ENCODE results near the gene KSR2. TPM values are rescaled to one million over a fixed set of nuclear protein-coding genes. Genes with fewer than 3 reads are reported as not detected.

Gene KSR2
- total and polyA plus RNA-seq, 3 donors from 2014 or later = 2.4 to 3.8 (median 2.4) TPM

GRCh38 chr12:117430246-117430645 is 538.5 kb downstream of the KSR2 start:
- H3K36me3 ChIP-seq (ENCODE audit: low read depth, missing control alignments) = no peaks in the 10 kb centered on the region
- TF ChIP-seq POLR2A (IDR thresholded peaks at IDR 0.05) = no peak
- no peak for TF ChIP-seq CTCF (IDR thresholded peaks at IDR 0.05)
- H3K27me3 ChIP-seq = no peaks in the 10 kb centered on the region
- no peak overlapping the region for H3K4me3 ChIP-seq
- H3K9me3 ChIP-seq = no peaks in the 10 kb centered on the region
- intact Hi-C loops (cut with DNase I; ENCODE audit: low total_unique reads) = no loop called here
- 75 to 83% methylated on average over 6 of the region's 6 CpGs for WGBS, 2 donors
- DNase-seq = no peak
- no peaks in the 10 kb centered on the region for H3K4me1 ChIP-seq
- H3K27ac ChIP-seq = no peak overlapping the region

- DNase-seq = no peak
- H3K36me3 ChIP-seq (ENCODE audit: low read depth, missing control alignments) = no peaks in the 10 kb centered on the region
- TF ChIP-seq POLR2A (IDR thresholded peaks at IDR 0.05) = no peak
- TF ChIP-seq CTCF (IDR thresholded peaks at IDR 0.05) = no peak
- no peak overlapping the region for H3K4me3 ChIP-seq
- intact Hi-C loops (cut with DNase I; ENCODE audit: low total_unique reads) = no loop called here
- 81 to 82% methylated on average over 3 of the region's 3 CpGs for WGBS, 2 donors
- no peaks in the 10 kb centered on the region for H3K9me3 ChIP-seq
- no peak overlapping the region for H3K27ac ChIP-seq
- H3K27me3 ChIP-seq = no peaks in the 10 kb centered on the region
- H3K4me1 ChIP-seq = no peaks in the 10 kb centered on the region
These were observed 541.6 kb downstream of the KSR2 start for GRCh38 chr12:117427211-117427610.

GRCh38 chr12:117421987-117422386 is 546.8 kb downstream of the KSR2 start:
- Histone ChIP-seq H3K4me1 (no peaks in the 10 kb centered on the region), H3K27me3 (no peaks in the 10 kb centered on the region), H3K4me3 (no peak overlapping the region), H3K27ac (no peak overlapping the region), H3K9me3 (no peaks in the 10 kb centered on the region), H3K36me3 (ENCODE audit: low read depth, missing control alignments) (no peaks in the 10 kb centered on the region)
- no peak for DNase-seq
- TF ChIP-seq POLR2A (IDR thresholded peaks at IDR 0.05) (no peak), CTCF (IDR thresholded peaks at IDR 0.05) (no peak)
- WGBS, 2 donors = 75 to 92% methylated on average over 2 of the region's 2 CpGs
- intact Hi-C loops (cut with DNase I; ENCODE audit: low total_unique reads) = no loop called here

GRCh38 chr12:117421068-117421752 is 547.6 kb downstream of the KSR2 start:
- no peak overlapping the region for H3K27ac ChIP-seq
- WGBS, 2 donors = 59 to 62% methylated on average over 4 of the region's 4 CpGs
- DNase-seq = no peak
- no peaks in the 10 kb centered on the region for H3K9me3 ChIP-seq
- no peaks in the 10 kb centered on the region for H3K27me3 ChIP-seq
- TF ChIP-seq POLR2A (IDR thresholded peaks at IDR 0.05) = no peak
- TF ChIP-seq CTCF (IDR thresholded peaks at IDR 0.05) = no peak
- H3K36me3 ChIP-seq (ENCODE audit: low read depth, missing control alignments) = no peaks in the 10 kb centered on the region
- H3K4me1 ChIP-seq = no peaks in the 10 kb centered on the region
- H3K4me3 ChIP-seq = no peak overlapping the region
- intact Hi-C loops (cut with DNase I; ENCODE audit: low total_unique reads) = no loop called here

- Histone ChIP-seq H3K4me1 (no peaks in the 10 kb centered on the region), H3K27me3 (no peaks in the 10 kb centered on the region), H3K36me3 (ENCODE audit: low read depth, missing control alignments) (no peaks in the 10 kb centered on the region), H3K9me3 (no peaks in the 10 kb centered on the region), H3K4me3 (no peak overlapping the region), H3K27ac (no peak overlapping the region)
- DNase-seq = no peak
- no peak for TF ChIP-seq POLR2A (IDR thresholded peaks at IDR 0.05)
- WGBS, 2 donors = 44 to 63% methylated on average over 1 of the region's 1 CpG
- intact Hi-C loops (cut with DNase I; ENCODE audit: low total_unique reads) = no loop called here
These were observed 551.8 kb downstream of the KSR2 start for GRCh38 chr12:117417004-117417403.

Measured in testis (tissue), 3 donors.